Ovary (tissue), 3 donors: ENCODE measurements around the gene DYNC2LI1.

ENCODE experiments used
- CTCF ChIP-seq, 3 donors: fragments of 450-650 bp in 2 of 3; fragments of 200-600 bp in 1 of 3; IDR thresholded peaks; one replicate each; pipeline versions ENCODE4 v1.5.1 to v1.8.0; 2016 to 2022; ENCODE audit warnings: antibody characterized with exemption in 3 of 3, mild to moderate bottlenecking in 1 of 3
- EP300 ChIP-seq: sonication (generic); formaldehyde crosslinking; IDR thresholded peaks from one replicate; pipeline ENCODE4 v1.6.1; 2017; ENCODE audit warnings: antibody characterized with exemption
- POLR2A ChIP-seq: fragments of 450-650 bp; IDR thresholded peaks from one replicate; pipeline ENCODE4 v1.6.1; 2017; ENCODE audit warnings: antibody characterized with exemption, mild to moderate bottlenecking, moderate library complexity
- donor health status: DM: no; HTN: no; CAD: no.

DNA sequence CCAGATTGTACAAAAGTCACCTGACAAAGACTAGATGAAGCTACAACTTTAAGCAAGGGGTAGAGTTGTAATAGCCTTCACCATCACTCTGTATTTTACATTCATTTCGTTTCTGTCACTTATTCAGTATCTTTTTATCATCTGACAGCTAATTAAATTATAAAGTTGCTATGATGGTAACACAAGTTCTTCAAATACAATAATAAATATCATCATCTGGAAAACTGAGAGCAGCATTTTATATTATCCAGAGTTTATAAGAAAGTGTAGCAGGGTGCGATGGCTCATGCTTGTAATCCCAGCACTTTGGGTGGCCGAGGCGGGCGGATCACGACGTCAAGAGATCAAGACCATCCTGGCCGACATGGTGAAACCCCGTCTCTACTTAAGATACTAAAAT, 21.1 kb downstream of the DYNC2LI1 start:
- TF ChIP-seq CTCF (IDR thresholded peaks at IDR 0.05) (no peak), POLR2A (no peak), EP300 (no peak)
